H1 (cell line): ENCODE measurements around the gene PVALB. TPM values are rescaled to one million over a fixed set of nuclear protein-coding genes. Genes with fewer than 3 reads are reported as not detected.

ENCODE experiments used
- KDM1A ChIP-seq: fragments of 200-600, 300-600 bp; sonication (generic); IDR thresholded peaks from 2 replicates; pipeline ENCODE4 v1.7.1; 2016; ENCODE audit warnings: mild to moderate bottlenecking, low read length, borderline replicate concordance
- KDM5A ChIP-seq: fragments of 200-600 bp; IDR thresholded peaks from 2 replicates; pipeline ENCODE4 v1.7.1; 2012; ENCODE audit warnings: mild to moderate bottlenecking, low read length, inconsistent platforms, mixed read lengths
- NRF1 ChIP-seq: IDR thresholded peaks from 2 replicates; pipeline ENCODE4 v1.6.1; 2011; ENCODE audit warnings: mild to moderate bottlenecking, low read depth, low read length, improper control_type of control experiment
- USF2 ChIP-seq: IDR thresholded peaks from 2 replicates; pipeline ENCODE4 v1.6.1; 2011; ENCODE audit warnings: low read length, improper control_type of control experiment
- YY1 ChIP-seq: IDR thresholded peaks from 2 replicates; pipeline ENCODE4 v1.6.1; 2011; ENCODE audit warnings: low read depth, mild to moderate bottlenecking, low read length
- polyA plus RNA-seq, 7 experiments: library from polyadenylated mRNA; depleted of rRNA in 3 of 7; stranded (reverse) in 5 of 7; unstranded in 2 of 7; fragments of >200 nt in 5 of 7; fragments of 200-250 nt in 2 of 7; gene quantifications; 1 replicate in 5 of 7; 2 replicates in 1 of 7; 4 replicates in 1 of 7; pipeline versions ENCODE4 v1.2.1 to v1.2.3, GENCODE V29; 2011 to 2013; ENCODE audit warnings: missing spikeins in 2 of 7, mixed read lengths in 2 of 7
- total RNA-seq: library from RNA; stranded (reverse); fragmentation: NEBNext Ultra II Directional; extraction: Animal tissue kit (Norgen Biotek cat#: 25700); gene quantifications from 2 replicates; pipeline ENCODE4 v1.2.1, GENCODE V29; 2021

Gene PVALB
- total and polyA plus RNA-seq, 2 of the 8 experiments (the other 6 are each of a cell fraction or from before 2014, with no cell fraction given) = 1.7 to 5.4 TPM

- TF ChIP-seq YY1 (no peak), KDM1A (no peak), KDM5A (no peak), USF2 (no peak), NRF1 (no peak)
These were observed 45.3 kb downstream of the PVALB start (continued) for GRCh38 chr22:36771356-36772063.
